ENCODE data around the gene GABBR2. TPM values are rescaled to one million over a fixed set of nuclear protein-coding genes. Genes with fewer than 3 reads are reported as not detected.

Gene GABBR2
- total and polyA plus RNA-seq, 8 donors: 0.41 to 2.3 (median 0.79) TPM

DNA sequence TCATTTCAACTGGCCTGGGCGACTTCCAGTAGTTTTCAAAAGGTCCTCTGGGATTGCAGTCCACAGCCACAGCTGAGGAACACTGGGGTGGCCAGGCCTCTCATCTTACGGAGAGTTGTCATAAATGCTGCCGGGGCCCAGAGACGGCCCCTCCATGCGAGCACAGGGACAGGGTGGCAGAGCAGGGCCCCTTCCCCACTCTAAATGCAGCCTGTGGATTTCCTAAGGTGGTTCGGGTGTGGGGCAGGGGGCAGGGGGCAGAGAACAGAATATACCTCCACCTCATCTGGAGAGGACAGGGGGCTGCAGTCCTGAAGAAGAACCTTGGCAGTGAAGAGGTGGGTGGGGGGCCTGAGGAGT is 339.7 kb downstream of the GABBR2 start:
- H3K27ac ChIP-seq: no peak overlapping the region
- intact Hi-C loops (cut with DNase I): no loop called here
- TF ChIP-seq, protein P1, sequence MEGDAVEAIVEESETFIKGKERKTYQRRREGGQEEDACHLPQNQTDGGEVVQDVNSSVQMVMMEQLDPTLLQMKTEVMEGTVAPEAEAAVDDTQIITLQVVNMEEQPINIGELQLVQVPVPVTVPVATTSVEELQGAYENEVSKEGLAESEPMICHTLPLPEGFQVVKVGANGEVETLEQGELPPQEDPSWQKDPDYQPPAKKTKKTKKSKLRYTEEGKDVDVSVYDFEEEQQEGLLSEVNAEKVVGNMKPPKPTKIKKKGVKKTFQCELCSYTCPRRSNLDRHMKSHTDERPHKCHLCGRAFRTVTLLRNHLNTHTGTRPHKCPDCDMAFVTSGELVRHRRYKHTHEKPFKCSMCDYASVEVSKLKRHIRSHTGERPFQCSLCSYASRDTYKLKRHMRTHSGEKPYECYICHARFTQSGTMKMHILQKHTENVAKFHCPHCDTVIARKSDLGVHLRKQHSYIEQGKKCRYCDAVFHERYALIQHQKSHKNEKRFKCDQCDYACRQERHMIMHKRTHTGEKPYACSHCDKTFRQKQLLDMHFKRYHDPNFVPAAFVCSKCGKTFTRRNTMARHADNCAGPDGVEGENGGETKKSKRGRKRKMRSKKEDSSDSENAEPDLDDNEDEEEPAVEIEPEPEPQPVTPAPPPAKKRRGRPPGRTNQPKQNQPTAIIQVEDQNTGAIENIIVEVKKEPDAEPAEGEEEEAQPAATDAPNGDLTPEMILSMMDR (IDR thresholded peaks at IDR 0.05): no peak
- no peaks in the 10 kb centered on the region for H3K27me3 ChIP-seq
- H3K36me3 ChIP-seq: no peaks in the 10 kb centered on the region
- H3K9me3 ChIP-seq: peaks cover 0 to 22% of the 10 kb centered on the region in 2 donors
- ATAC-seq: no peak
- DNase-seq: no peak
- H3K4me1 ChIP-seq: no peaks in the 10 kb centered on the region
- no peak overlapping the region for H3K4me3 ChIP-seq

DNA sequence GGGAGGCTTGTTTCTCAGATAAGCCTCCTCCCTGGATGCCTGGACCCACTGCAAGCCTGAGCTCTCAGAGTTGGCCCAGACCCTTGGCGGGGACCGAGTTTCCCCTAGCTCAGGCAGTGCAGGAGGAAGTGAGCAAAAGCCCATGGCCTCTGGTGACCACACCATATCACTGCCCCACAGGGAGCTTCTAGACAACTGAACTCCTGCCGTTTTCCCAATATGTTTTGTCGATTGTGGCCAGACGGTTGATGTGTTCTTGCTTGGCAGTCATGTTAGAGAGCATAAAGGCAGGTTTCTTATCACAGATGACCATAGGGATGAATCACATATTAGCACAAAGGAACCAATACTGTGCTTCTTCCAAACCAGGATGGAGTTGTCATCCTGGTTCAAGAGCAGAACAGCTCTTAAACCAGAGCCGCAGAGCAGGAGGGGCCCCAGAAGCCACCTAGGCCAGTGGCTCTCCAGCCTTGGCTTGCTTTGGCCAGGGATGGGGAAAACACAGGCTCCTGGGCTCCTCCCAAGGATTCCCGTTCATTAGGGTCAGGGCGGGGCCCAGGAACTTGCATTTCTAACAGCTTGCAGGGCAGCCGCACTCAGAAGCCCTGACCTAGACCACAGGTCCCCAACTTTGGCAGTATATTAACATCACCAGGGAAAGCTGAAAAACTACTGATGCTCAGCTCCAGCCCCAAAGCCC is 340.2 kb downstream of the GABBR2 start:
- DNase-seq (no peak), ATAC-seq (no peak)
- H3K36me3 ChIP-seq: no peaks in the 10 kb centered on the region
- H3K4me3 ChIP-seq: no peak overlapping the region
- H3K27me3 ChIP-seq: no peaks in the 10 kb centered on the region
- H3K4me1 ChIP-seq: no peaks in the 10 kb centered on the region
- intact Hi-C loops (cut with DNase I): no loop called here
- TF ChIP-seq, protein P1 (IDR thresholded peaks at IDR 0.05): no peak
- peaks cover 0 to 22% of the 10 kb centered on the region in 2 donors for H3K9me3 ChIP-seq
- no peak overlapping the region for H3K27ac ChIP-seq

DNA sequence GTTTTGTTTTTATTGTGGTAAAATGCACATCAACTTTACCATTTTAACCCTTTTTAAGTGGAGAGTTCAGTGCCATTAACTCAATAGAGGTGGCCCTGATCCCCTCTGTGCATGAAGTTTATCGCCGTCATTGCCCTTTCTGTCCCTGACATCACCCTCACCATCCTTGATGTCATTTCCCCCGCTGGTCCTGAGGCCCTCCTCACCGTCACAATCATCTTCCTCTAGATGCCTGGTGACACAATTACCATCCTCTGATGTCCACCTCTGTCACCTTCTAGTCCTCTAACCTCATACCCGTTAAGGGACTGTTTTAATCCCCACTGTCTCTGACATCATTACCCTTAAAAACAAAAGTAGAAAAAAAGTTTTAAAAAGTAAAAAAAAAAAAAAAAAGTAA is 340.8 kb downstream of the GABBR2 start:
- DNase-seq: no peak
- Histone ChIP-seq H3K27me3 (no peaks in the 10 kb centered on the region), H3K4me1 (no peaks in the 10 kb centered on the region), H3K27ac (no peak overlapping the region), H3K9me3 (peaks cover 0 to 22% of the 10 kb centered on the region in 2 donors), H3K4me3 (no peak overlapping the region), H3K36me3 (no peaks in the 10 kb centered on the region)
- ATAC-seq: no peak
- intact Hi-C loops (cut with DNase I): no loop called here
- TF ChIP-seq, protein P1 (IDR thresholded peaks at IDR 0.05): no peak

DNA sequence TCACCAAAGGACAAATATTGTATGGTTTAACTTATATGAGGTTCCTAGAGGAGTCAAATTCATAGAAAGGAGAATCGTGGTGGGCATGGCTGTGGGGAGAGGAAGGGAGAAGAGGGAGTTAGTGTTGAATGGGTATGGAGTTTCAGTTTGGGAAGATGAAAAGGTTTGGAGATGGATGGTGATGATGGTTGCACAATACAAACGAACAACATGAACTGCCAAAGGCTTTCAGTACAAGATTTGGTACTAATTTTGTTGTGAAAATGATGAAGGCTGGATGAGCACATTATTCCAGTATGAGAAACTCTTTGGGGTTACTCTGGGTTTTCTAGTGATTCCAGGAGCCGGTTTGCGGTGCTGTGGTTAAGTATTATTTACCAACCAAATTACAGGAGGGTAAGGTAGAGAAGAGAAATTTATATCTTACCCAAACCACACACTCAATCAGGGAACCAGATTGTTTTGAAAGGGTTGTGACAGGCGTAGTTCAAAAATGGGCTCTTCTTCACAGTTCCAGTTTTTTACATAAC is 341.3 kb downstream of the GABBR2 start:
- ATAC-seq (no peak), DNase-seq (no peak)
- Histone ChIP-seq H3K9me3 (peaks cover 0 to 22% of the 10 kb centered on the region in 2 donors), H3K4me3 (no peak overlapping the region), H3K27ac (no peak overlapping the region), H3K4me1 (no peaks in the 10 kb centered on the region), H3K27me3 (no peaks in the 10 kb centered on the region), H3K36me3 (no peaks in the 10 kb centered on the region)
- TF ChIP-seq, protein P1 (IDR thresholded peaks at IDR 0.05): no peak
- intact Hi-C loops (cut with DNase I): no loop called here

DNA sequence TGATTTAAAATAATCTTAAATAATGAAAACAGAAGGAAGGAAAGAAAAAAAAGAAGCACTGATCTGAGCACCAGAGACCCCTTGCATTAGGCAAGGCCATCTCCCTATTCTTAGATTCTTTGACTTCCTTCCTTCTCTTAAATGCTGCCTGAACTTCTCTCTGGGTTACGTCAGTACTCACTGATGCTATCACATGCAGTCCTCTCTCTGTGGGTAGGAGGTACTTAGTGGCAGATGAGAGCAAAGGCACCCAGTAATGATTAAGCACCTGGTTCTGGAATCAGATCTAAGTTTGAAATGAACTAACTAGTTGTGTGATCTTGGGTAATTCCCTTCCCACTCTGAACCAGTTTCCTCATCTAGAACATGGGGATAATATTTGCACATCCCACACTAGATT is 343.0 kb downstream of the GABBR2 start:
- H3K36me3 ChIP-seq: no peaks in the 10 kb centered on the region
- no peak overlapping the region for H3K27ac ChIP-seq
- peaks cover 0 to 22% of the 10 kb centered on the region in 2 donors for H3K9me3 ChIP-seq
- no peaks in the 10 kb centered on the region for H3K4me1 ChIP-seq
- intact Hi-C loops (cut with DNase I): no loop called here
- H3K4me3 ChIP-seq: no peak overlapping the region
- no peaks in the 10 kb centered on the region for H3K27me3 ChIP-seq
- DNase-seq (no peak), ATAC-seq (no peak)
- TF ChIP-seq, protein P1 (IDR thresholded peaks at IDR 0.05): no peak

Measured in left lung (tissue), 10 donors.